Neural progenitor cell (in vitro differentiated cells): Measurements from ENCODE around the gene GTF2F2.

Experiments used
- EZH2 ChIP-seq: fragments of 200-600 bp; sonication (generic); IDR thresholded peaks from 2 replicates; pipeline ENCODE4 v1.6.1; 2017; ENCODE audit warnings: antibody characterized with exemption, mild to moderate bottlenecking, moderate library complexity
- EZH2phosphoT487 ChIP-seq: fragments of 200-600 bp; sonication (generic); IDR thresholded peaks from 2 replicates; pipeline ENCODE4 v1.6.1; 2017; ENCODE audit warnings: antibody characterized with exemption
- TF ChIP-seq, protein P1 (sequence below): fragments of 200-600 bp; sonication (generic); IDR thresholded peaks from 2 replicates; pipeline ENCODE4 v1.5.1; 2017; ENCODE audit warnings: antibody characterized with exemption, mild to moderate bottlenecking

DNA sequence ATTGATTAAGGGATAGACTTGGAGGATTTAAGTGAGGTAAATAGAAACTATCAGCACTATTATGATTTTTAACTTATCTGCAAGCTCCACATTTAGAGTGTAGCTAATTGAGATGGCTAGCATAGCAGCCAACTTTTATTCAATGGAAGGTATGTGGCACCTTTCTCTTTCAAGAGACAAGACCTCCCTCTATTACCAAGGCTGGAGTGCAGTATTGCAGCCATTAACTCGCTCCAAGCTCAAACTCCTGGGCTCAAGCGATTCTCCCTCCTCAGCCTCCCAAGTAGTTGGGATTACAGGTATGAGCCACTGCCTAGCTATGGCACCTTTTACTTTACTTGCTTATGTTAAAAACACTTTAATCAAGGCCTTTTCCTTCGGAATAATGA is 212.5 kb downstream of the GTF2F2 start:
- TF ChIP-seq, protein P1, sequence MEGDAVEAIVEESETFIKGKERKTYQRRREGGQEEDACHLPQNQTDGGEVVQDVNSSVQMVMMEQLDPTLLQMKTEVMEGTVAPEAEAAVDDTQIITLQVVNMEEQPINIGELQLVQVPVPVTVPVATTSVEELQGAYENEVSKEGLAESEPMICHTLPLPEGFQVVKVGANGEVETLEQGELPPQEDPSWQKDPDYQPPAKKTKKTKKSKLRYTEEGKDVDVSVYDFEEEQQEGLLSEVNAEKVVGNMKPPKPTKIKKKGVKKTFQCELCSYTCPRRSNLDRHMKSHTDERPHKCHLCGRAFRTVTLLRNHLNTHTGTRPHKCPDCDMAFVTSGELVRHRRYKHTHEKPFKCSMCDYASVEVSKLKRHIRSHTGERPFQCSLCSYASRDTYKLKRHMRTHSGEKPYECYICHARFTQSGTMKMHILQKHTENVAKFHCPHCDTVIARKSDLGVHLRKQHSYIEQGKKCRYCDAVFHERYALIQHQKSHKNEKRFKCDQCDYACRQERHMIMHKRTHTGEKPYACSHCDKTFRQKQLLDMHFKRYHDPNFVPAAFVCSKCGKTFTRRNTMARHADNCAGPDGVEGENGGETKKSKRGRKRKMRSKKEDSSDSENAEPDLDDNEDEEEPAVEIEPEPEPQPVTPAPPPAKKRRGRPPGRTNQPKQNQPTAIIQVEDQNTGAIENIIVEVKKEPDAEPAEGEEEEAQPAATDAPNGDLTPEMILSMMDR = no peak
- TF ChIP-seq EZH2phosphoT487 = no peak
- TF ChIP-seq EZH2 = no peak
